K562 (cell line): ENCODE data around the gene AZGP1. TPM values are rescaled to one million over a fixed set of nuclear protein-coding genes. Genes with fewer than 3 reads are reported as not detected.

Experiments used
- ATAC-seq: fragments of 200-7000 bp; cut with Tn5 transposase; 3 replicates; pipeline ENCODE4 v1.9.1; 2020; ENCODE audit warnings: moderate library complexity
- BruUV-seq: library from RNA; stranded (reverse); fragments of 400-500 nt; replicated peaks from 2 replicates; lab custom pipeline; 2021; lab: Mats Ljungman, UMichigan
- CTCF ChIA-PET: fragments of 300-600 bp; formaldehyde crosslinking; extraction: SDS; loops from one replicate; lab custom pipeline; 2021; ENCODE audit warnings: low intra/inter-chr PET ratio; lab: Yijun Ruan, JAX
- POLR2A ChIA-PET: fragments of 300-600, 350-650 bp; sonication (Branson Sonifier 250); formaldehyde crosslinking; extraction: SDS; loops from one replicate; lab custom pipeline; 2021; ENCODE audit warnings: antibody characterized with exemption, inconsistent platforms; lab: Yijun Ruan, JAX
- DNase-seq, 4 experiments: peaks; one replicate each; pipeline versions ENCODE4 v3.0.0 to v3.0.0-alpha.2; 2011 to 2018; ENCODE audit warnings: low spot score in 3 of 4, mixed read lengths in 3 of 4; ENCODE audit errors: extremely low read depth in 1 of 4
- FAIRE-seq: peaks from 2 replicates; lab custom pipeline; 2011; peaks lifted over from hg19 to GRCh38; lab: Jason Lieb, UNC
- H2AFZ ChIP-seq: 2 replicates; pipeline ENCODE4 v1.6.0; 2011; ENCODE audit warnings: low read depth, low read length, control low read depth, inconsistent platforms
- H3K27ac ChIP-seq: fragments of 200-600 bp; 3 replicates; pipeline ENCODE4 v1.8.0; 2011; ENCODE audit warnings: low read depth, mild to moderate bottlenecking, control low read depth, inconsistent platforms, low read length, moderate library complexity, mixed read lengths; ENCODE audit errors: extremely low read depth
- H3K27me3 ChIP-seq, 2 experiments: fragments of 300-600 bp in 1 of 2; 2 replicates in 1 of 2; 3 replicates in 1 of 2; pipeline versions ENCODE4 v1.6.0 to v1.8.0; 2011; ENCODE audit warnings: inconsistent platforms in 2 of 2, low read length in 2 of 2, mild to moderate bottlenecking in 1 of 2, mixed read lengths in 1 of 2, moderate library complexity in 1 of 2; ENCODE audit not compliant: control insufficient read depth in 2 of 2, insufficient read depth in 2 of 2
- H3K36me3 ChIP-seq: fragments of 300-600 bp; 3 replicates; pipeline ENCODE4 v1.8.0; 2011; ENCODE audit warnings: mild to moderate bottlenecking, low read length, inconsistent platforms; ENCODE audit not compliant: control insufficient read depth, insufficient read depth
- H3K4me1 ChIP-seq, 2 experiments: fragments of 200-600 bp in 1 of 2; replicated peaks in 1 of 2; 2 replicates in 1 of 2; 3 replicates in 1 of 2; pipeline versions ENCODE4 v1.5.1 to v1.8.0; 2011; ENCODE audit warnings: inconsistent platforms in 2 of 2, low read length in 2 of 2, mild to moderate bottlenecking in 1 of 2, mixed read lengths in 1 of 2, moderate library complexity in 1 of 2; ENCODE audit not compliant: control insufficient read depth in 2 of 2, insufficient read depth in 2 of 2
- H3K4me2 ChIP-seq: 2 replicates; pipeline ENCODE4 v1.6.1; 2011; ENCODE audit warnings: low read length, control low read depth, inconsistent platforms, mixed read lengths; ENCODE audit not compliant: insufficient read depth
- H3K4me3 ChIP-seq: fragments of 200-600 bp; sonication (generic), shearing (Covaris generic); 2 replicates; pipeline ENCODE4 v1.5.1; 2016; ENCODE audit warnings: control low read depth, inconsistent platforms
- H3K79me2 ChIP-seq: fragments of 200-600 bp; 3 replicates; pipeline ENCODE4 v1.8.0; 2011; ENCODE audit warnings: low read length, inconsistent platforms; ENCODE audit not compliant: control insufficient read depth, insufficient read depth
- H3K9ac ChIP-seq, 2 experiments: 2 replicates each; pipeline versions ENCODE4 v1.6.0 to v1.6.1; 2011; ENCODE audit warnings: low read depth in 2 of 2, low read length in 2 of 2, control low read depth in 1 of 2, inconsistent platforms in 1 of 2, mild to moderate bottlenecking in 1 of 2, mixed read lengths in 1 of 2; ENCODE audit not compliant: insufficient read depth in 1 of 2
- H3K9me1 ChIP-seq: one replicate; pipeline ENCODE4 v1.6.0; 2011; ENCODE audit warnings: inconsistent platforms, mild to moderate bottlenecking, low read length, moderate library complexity; ENCODE audit not compliant: control insufficient read depth, insufficient read depth
- H3K9me3 ChIP-seq: replicated peaks from 2 replicates; pipeline ENCODE4 v1.5.1; 2011; ENCODE audit warnings: low read depth, low read length, inconsistent platforms; ENCODE audit not compliant: control insufficient read depth, insufficient read depth
- H4K20me1 ChIP-seq: replicated peaks from 2 replicates; pipeline ENCODE4 v1.6.1; 2011; ENCODE audit warnings: low read length, inconsistent platforms, mixed read lengths; ENCODE audit not compliant: control insufficient read depth, insufficient read depth
- ATF3 ChIP-seq, 2 experiments: fragments of 450-650 bp in 1 of 2; sonication (generic) in 1 of 2; formaldehyde crosslinking in 1 of 2; IDR thresholded peaks in 1 of 2; conservative IDR thresholded peaks in 1 of 2; 2 replicates each; pipeline versions ENCODE4 v1.6.1 to v1.8.1; 2016 to 2023; ENCODE audit warnings: mild to moderate bottlenecking in 2 of 2, moderate library complexity in 2 of 2, inconsistent platforms in 1 of 2, missing genetic modification reagents in 1 of 2
- CEBPB ChIP-seq: fragments of 450-650 bp; IDR thresholded peaks from 2 replicates; pipeline ENCODE4 v1.6.1; 2016; ENCODE audit warnings: missing genetic modification characterization, missing compliant biosample characterization
- CHD1 ChIP-seq: fragments of 200-600 bp; sonication (generic); IDR thresholded peaks from one replicate; pipeline ENCODE4 v1.6.1; 2012; ENCODE audit warnings: mild to moderate bottlenecking, moderate library complexity, low read length, inconsistent platforms
- DPF2 ChIP-seq: fragments of 450-650 bp; IDR thresholded peaks from 2 replicates; pipeline ENCODE4 v1.6.1; 2016
- FOXJ2 ChIP-seq: fragments of 200-800 bp; sonication (Bioruptor generic); IDR thresholded peaks from 2 replicates; pipeline ENCODE4 v1.6.1; 2016; ENCODE audit warnings: missing genetic modification characterization, missing compliant biosample characterization
- MAFG ChIP-seq: fragments of 450-650 bp; conservative IDR thresholded peaks from 2 replicates; pipeline ENCODE4 v1.6.1; 2016; ENCODE audit warnings: missing genetic modification characterization, missing compliant biosample characterization
- PREB ChIP-seq: sonication (generic); formaldehyde crosslinking; IDR thresholded peaks from 2 replicates; pipeline ENCODE4 v1.8.1; 2023; ENCODE audit warnings: mild to moderate bottlenecking, missing genetic modification reagents
- RFX1 ChIP-seq: fragments of 450-650 bp; IDR thresholded peaks from 2 replicates; pipeline ENCODE4 v1.6.1; 2016; ENCODE audit warnings: mild to moderate bottlenecking, moderate library complexity
- TBP ChIP-seq: optimal IDR thresholded peaks from 2 replicates; pipeline ENCODE3; 2011; ENCODE audit warnings: low read depth, low read length, improper control_type of control experiment
- WGBS: fragments of 100-300 bp; shearing (Covaris generic); methylation state at CpG from one replicate; pipeline ENCODE4 v1.1.6; 2016; ENCODE audit warnings: low coverage, mixed read lengths; ENCODE audit not compliant: insufficient coverage; ENCODE audit errors: missing lambda C conversion rate; 5-methylcytosine and 5-hydroxymethylcytosine counted together
- in situ Hi-C: fragments of 300-500 bp; cut with MboI; formaldehyde crosslinking; loops from 4 replicates; pipeline ENCODE4 v1.15.0; 2018; ENCODE audit warnings: inconsistent platforms, mixed read lengths
- intact Hi-C: fragments of 100-400 bp; cut with micrococcal nuclease; formaldehyde crosslinking; loops from 2 replicates; pipeline ENCODE4 v1.14.2; 2022
- polyA plus RNA-seq, 8 experiments: library from polyadenylated mRNA; depleted of rRNA in 4 of 8; stranded (reverse) in 5 of 8; unstranded in 3 of 8; fragments of >200 nt; fragmentation: Nextera tagmentation in 2 of 8; fragmentation: Illumina TruSeq in 1 of 8; extraction: Ambion mirVana in 2 of 8; extraction: Trizol in 1 of 8; gene quantifications; 2 replicates each; pipeline versions ENCODE4 v1.2.1 to v1.2.3, GENCODE V29; 2011 to 2014; ENCODE audit warnings: inconsistent platforms in 1 of 8, missing spikeins in 1 of 8
- total RNA-seq, 7 experiments: library from RNA; depleted of rRNA in 6 of 7; stranded (reverse); fragments of >200 nt in 6 of 7; fragmentation: Illumina TruSeq in 2 of 7; extraction: Trizol in 2 of 7; gene quantifications; 2 replicates each; pipeline versions ENCODE4 v1.2.1 to v1.2.3, GENCODE V29; 2011 to 2021; ENCODE audit warnings: low replicate concordance in 1 of 7

The AZGP1 gene
- total and polyA plus RNA-seq, 9 of the 15 experiments (the other 6 are each of a cell fraction or from before 2014, with no cell fraction given): 0.18 to 0.53 TPM; not detected in 7

GRCh38 chr7:100016215-100016901, 40.5 kb upstream of the AZGP1 start:
- intact Hi-C loops (no loop called here), in situ Hi-C loops (no loop called here)
- CTCF ChIA-PET: interaction anchor here (1.5 kb wide), 1 partner anchor 65 kb away, joined by 3 read pairs; the partner anchor contains the start of gene ZNF3
- Histone ChIP-seq H3K27me3 (peaks cover 4 to 6% of the 10 kb centered on the region in 2 experiments; a peak in 2 of 5 replicates), H2AFZ (peak overlapping the region; percentile 53), H3K4me2 (peak overlapping the region; percentile 93), H3K4me1 (peaks cover 17% of the 10 kb centered on the region in 2 experiments; a peak in 4 of 5 replicates), H3K9me1 (no peaks in the 10 kb centered on the region), H3K36me3 (peaks cover 26% of the 10 kb centered on the region), H4K20me1 (peaks cover 17% of the 10 kb centered on the region), H3K79me2 (peaks cover 56% of the 10 kb centered on the region), H3K9me3 (no peaks in the 10 kb centered on the region), H3K27ac (peak overlapping the region; percentile 92), H3K9ac (peak overlapping the region; percentile 97 to 98), H3K4me3 (peak overlapping the region; percentile 98)
- 0 out of 2 replicates have a peak, but pooled peaks have one; percentile 7 for TF ChIP-seq RFX1
- TF ChIP-seq MAFG (tag): no peak
- TF ChIP-seq CHD1: peak; percentile 65
- TF ChIP-seq ATF3 (IDR thresholded peaks at IDR 0.05): peak; percentile 73
- TF ChIP-seq ATF3 (CRISPR knock-in tag; conservative IDR thresholded peaks at IDR 0.05): no peak
- 0 out of 2 replicates have a peak, but pooled peaks have one; percentile 39 for TF ChIP-seq PREB
- peak; percentile 21; the same call in 1 of the 2 replicates for TF ChIP-seq DPF2
- TF ChIP-seq TBP: peak; percentile 25
- no peak for TF ChIP-seq FOXJ2 (tag)
- peak; percentile 24; the same call in 1 of the 2 replicates for TF ChIP-seq CEBPB (tag)
- BruUV-seq: TSS peak; percentile 70
- FAIRE-seq: peak; percentile 61
- WGBS: 8% methylated on average over 11 of the region's 11 CpGs
- POLR2A ChIA-PET: interaction anchor here (0.7 to 2.0 kb wide), 8 partner anchors 8 to 443 kb away, joined by 3 to 9 read pairs (median 4); no protein-coding TSS in a partner anchor
- peak; percentile 26 for ATAC-seq
- peak in 2 of 4 experiments; percentile 27 to 37 for DNase-seq
